PC-9 (cell line): ENCODE measurements around the gene CYB5D1.

Experiments used
- CTCF ChIP-seq: fragments of 200-600 bp; sonication (generic); conservative IDR thresholded peaks from 2 replicates; pipeline ENCODE4 v1.6.1; 2017; ENCODE audit warnings: mixed run types, antibody characterized with exemption, mild to moderate bottlenecking, moderate library complexity
- EZH2 ChIP-seq: fragments of 200-600 bp; sonication (generic); IDR thresholded peaks from 2 replicates; pipeline ENCODE4 v1.8.0; 2017; ENCODE audit warnings: antibody characterized with exemption, low read depth

DNA sequence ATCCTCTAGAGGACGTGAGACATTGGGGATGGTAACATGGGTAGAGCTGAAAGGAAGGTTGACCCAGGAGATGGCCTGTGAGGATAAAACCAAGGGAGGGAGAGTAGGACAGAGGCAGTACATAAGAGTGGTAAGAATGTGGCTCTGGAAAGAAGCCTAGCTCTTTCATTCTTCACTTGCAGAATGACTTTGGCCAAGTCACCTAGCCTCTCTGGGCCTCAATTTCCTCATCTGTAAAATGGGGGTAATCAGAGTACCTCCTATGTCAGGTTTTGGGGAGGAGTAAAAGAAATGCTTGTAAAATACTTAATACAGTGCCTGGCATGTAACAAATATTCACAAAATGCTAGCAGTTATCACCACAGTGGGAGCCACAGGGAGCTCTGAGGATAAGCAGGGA is 16.9 kb upstream of the CYB5D1 start:
- no peak for TF ChIP-seq CTCF
- TF ChIP-seq EZH2: no peak
